HG03280 (cell line): Measurements from ENCODE around the gene MTERF1.

Experiments
- ATAC-seq: cut with Tn5 transposase; IDR thresholded peaks from one replicate; pipeline ENCODE4 v1.9.1; 2021; ENCODE audit warnings: mild to moderate bottlenecking, moderate library complexity; ENCODE audit not compliant: unreplicated experiment

MTERF1 gene

DNA sequence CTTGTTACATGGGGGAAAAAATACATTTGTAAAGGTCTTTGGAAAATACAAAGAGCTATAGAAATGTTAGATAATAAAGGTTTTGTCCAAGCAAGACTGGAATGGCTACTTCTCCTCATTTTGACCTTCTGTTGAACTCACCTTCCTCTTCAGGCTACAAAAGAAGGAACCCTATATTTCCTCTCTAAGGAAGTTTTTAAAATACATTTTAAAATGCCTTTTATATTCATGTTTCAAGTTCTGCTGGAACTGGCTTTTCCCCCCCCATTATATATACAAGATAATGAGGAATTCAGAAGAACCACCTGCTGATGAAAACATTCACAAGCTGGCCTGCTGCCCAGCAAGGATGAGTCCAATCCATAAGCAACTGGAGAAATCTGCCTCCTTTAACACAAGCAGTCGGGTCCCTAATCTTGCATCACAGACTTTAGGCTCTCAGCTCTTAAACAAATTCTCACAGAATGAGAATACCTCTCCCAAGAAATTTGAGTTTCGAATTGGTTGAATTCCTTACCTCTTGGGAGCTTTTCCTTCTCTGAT lies 44.6 kb downstream of the MTERF1 start:
- ATAC-seq: no peak

DNA sequence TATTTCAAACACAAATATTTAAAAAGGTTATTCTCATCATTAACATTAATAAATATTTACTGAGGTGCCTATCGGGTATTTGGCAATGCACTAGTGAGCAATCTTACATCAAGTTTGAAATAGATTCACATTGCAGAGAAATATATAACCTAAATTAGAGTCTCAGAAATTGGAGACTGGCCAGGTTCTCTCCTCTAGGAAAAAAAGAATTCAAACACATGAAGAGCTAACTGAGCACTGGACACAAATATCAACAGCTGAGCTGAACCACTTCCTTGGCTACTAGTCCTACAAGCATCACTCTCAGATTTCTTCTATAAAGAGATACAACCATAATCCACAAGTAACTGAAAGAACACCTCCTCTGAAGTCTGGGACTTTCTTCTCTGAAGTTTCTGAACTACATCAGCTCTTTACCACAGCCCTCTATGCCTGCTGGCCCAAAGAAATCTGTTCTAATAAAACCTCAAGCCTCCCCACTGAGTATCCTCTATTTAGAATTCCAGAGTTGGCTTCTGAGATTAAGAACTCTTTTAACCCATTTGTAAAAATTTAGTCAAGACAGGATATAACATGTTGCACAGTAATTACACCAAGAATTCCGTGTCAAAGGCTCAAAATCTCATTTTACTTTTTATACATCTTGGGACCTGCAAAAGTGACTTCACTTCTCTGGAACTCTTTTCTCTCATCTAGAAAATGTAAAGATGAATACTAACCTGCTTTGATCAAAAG lies 45.2 kb downstream of the MTERF1 start:
- ATAC-seq: no peak

DNA sequence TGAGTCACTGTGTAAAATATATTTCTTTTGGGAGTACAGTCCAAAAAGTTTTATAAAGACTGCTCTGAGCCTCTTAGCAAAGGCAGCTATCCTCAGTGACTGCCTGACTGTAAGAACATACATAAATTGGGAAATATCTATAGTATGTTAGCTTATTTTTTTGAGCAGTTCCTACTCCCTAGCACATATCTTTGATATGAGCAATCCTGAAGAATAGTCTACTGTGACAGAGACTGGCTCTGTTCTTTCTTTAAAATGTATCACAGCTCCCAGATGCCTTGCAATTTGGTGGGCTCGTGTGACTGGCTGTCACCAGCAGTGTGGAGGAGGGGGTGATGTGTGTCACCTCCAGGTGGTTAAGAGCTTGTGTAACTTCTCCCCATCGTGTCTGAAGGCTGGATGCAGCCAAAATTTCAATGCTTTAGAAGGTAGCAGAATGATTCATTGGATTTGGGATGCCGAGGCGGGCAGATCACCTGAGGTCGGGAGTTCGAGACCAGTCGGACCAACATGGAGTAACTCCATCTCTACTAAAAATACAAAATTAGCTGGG lies 47.9 kb downstream of the MTERF1 start:
- no peak for ATAC-seq

DNA sequence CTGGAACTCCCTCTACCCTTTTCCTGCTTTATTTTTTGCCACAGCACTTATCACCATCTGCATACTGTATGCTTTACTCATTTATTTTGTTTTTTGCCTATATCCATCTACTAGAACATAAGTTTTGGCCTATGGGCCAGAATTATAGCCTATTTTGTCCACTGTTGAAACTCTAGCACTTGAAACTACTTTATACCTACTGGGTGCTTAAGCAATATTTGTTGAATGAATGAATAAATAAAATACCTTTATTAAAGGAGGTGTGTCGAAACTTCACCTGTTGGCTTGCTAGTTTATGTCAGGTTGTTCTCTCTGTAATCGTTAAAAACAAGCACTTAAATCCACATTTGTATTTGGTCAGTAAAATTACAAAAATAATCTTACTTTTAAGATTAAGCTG lies 53.3 kb downstream of the MTERF1 start:
- no peak for ATAC-seq

DNA sequence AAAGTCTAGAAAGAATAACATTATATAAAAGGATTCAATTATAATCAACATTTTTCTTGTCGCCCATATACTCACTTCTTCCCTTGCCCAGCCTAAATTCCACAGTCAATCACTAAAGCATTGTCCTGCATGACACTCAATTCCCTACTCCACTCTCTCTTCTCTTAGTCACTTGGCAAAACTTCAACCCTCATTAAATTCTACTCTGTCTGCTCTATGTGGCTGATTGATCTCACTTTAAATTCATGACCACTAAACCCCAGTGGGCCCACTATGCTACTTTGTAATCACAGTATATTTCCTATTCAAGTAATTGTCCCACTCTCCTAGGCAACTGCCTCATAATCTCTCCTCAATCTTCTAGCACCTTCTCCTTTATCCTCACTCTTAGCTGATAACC lies 54.1 kb downstream of the MTERF1 start:
- no peak for ATAC-seq

DNA sequence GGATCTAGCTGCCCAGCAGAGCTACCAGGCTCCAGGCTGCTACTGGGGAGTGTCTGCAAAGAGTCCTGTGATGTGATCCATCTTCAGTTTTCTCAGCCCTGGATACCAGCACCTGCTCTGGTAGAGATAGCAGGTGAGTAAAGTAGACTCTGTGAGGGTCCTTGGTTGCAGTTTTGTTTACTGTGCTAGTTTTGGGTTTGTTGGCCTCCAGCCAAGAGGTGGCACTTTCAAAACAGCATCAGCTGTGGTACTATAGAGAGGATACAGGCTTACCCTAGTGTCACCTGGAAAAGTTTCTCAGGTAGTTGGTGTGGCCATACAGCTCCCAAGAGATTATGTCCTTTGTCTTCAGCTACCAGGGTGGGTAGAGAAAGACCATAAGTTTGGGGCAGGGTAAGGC lies 56.3 kb downstream of the MTERF1 start:
- no peak for ATAC-seq
